ENCODE results near the gene GOLIM4.

Gene GOLIM4

GRCh38 chr3:168090306-168091085 lies 5.2 kb downstream of the GOLIM4 start:
- Histone ChIP-seq H3K27ac (no peak overlapping the region), H3K4me1 (no peaks in the 10 kb centered on the region), H3K9me3 (ENCODE audit: control insufficient read depth, low read length) (no peaks in the 10 kb centered on the region), H3K4me3 (ENCODE audit: low read depth, low read length) (no peak overlapping the region), H3K36me3 (ENCODE audit: control insufficient read depth, insufficient read depth, low read length) (no peaks in the 10 kb centered on the region), H3K9ac (no peak overlapping the region), H2AFZ (no peak overlapping the region), H3K27me3 (ENCODE audit: control insufficient read depth, insufficient read depth, low read length) (no peaks in the 10 kb centered on the region), H3K4me2 (ENCODE audit: low read length) (no peak overlapping the region), H3K79me2 (peaks cover 13% of the 10 kb centered on the region)
- no peak for TF ChIP-seq CTCF (IDR thresholded peaks at IDR 0.05)

DNA sequence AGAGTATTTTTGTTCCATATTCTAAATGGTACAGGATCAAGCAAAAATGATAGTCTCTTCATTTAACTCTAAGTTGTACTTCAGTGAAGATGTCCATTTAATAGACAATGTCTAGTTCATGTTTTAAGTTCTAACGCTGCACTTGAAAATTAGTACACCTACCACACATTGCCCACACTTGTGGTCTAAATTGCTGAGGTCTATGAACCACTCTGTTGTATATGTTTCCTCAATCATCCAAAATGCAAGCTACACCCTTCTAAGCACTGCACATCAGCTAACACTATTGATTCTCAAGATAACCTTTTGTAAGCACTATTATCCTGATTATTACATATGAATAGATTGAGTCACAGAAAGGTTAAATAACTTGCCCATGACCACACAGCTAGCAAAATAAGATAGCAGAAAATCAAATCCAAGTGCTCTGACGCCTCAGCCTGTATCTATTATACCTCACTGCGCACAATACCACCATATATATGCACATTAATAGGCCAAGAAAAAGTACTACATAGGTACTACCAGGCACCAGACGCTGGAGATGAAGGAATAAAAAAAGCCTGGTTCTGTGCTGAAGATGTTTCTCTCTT lies 6.4 kb downstream of the GOLIM4 start:
- no peaks in the 10 kb centered on the region for H3K27me3 ChIP-seq (ENCODE audit: control insufficient read depth, insufficient read depth, low read length)
- no peak overlapping the region for H3K27ac ChIP-seq
- no peaks in the 10 kb centered on the region for H3K36me3 ChIP-seq (ENCODE audit: control insufficient read depth, insufficient read depth, low read length)
- no peak overlapping the region for H3K9ac ChIP-seq
- no peak for TF ChIP-seq CTCF (IDR thresholded peaks at IDR 0.05)
- no peak overlapping the region for H2AFZ ChIP-seq
- peaks cover 18% of the 10 kb centered on the region for H3K79me2 ChIP-seq
- H3K4me2 ChIP-seq (ENCODE audit: low read length) = no peak overlapping the region
- H3K9me3 ChIP-seq (ENCODE audit: control insufficient read depth, low read length) = no peaks in the 10 kb centered on the region
- H3K4me1 ChIP-seq = no peaks in the 10 kb centered on the region
- no peak overlapping the region for H3K4me3 ChIP-seq (ENCODE audit: low read depth, low read length)

DNA sequence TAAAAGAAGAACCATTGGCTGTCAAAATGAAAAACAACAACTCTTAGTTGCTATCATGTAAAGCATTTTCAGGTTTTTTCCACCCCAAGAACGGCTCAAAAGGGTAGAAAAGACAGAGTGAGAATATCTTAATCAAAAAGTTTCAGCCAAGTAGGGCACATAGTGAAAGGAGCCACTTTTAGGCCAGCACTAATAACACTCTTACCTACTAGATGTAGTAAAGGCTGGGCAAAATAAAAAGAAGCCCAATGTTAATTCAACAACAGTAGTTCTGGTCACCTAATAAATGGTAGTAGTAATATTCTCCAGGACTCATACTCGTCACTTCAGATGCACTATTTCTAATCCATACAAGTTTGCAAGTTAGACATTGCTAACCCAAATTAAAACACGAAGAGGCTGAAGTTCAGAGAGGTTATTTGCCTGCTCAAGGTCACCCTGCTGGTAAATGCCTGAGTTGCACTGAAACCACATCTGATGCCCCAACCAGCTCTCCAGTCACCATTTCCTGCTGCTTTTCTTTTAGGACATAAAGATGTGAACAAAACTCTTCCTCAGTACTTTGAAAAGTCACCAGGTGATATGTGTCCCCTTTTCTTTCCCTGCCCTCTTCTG lies 7.5 kb downstream of the GOLIM4 start:
- no peaks in the 10 kb centered on the region for H3K36me3 ChIP-seq (ENCODE audit: control insufficient read depth, insufficient read depth, low read length)
- no peak for TF ChIP-seq CTCF (IDR thresholded peaks at IDR 0.05)

GRCh38 chr3:168087539-168087938 lies 8.2 kb downstream of the GOLIM4 start:
- Histone ChIP-seq H3K27me3 (ENCODE audit: control insufficient read depth, insufficient read depth, low read length) (no peaks in the 10 kb centered on the region), H3K9me3 (ENCODE audit: control insufficient read depth, low read length) (no peaks in the 10 kb centered on the region), H3K4me1 (no peaks in the 10 kb centered on the region), H3K36me3 (ENCODE audit: control insufficient read depth, insufficient read depth, low read length) (no peaks in the 10 kb centered on the region), H3K4me3 (ENCODE audit: low read depth, low read length) (no peak overlapping the region), H2AFZ (no peak overlapping the region), H3K9ac (no peak overlapping the region), H3K79me2 (peaks cover 26% of the 10 kb centered on the region), H3K27ac (no peak overlapping the region), H3K4me2 (ENCODE audit: low read length) (no peak overlapping the region)
- TF ChIP-seq CTCF (IDR thresholded peaks at IDR 0.05) = no peak

More for the DNA sequence above, 7.5 kb downstream of the GOLIM4 start:
- Histone ChIP-seq H3K4me2 (ENCODE audit: low read length) (no peak overlapping the region), H3K79me2 (peaks cover 25% of the 10 kb centered on the region), H3K4me3 (ENCODE audit: low read depth, low read length) (no peak overlapping the region), H3K4me1 (no peaks in the 10 kb centered on the region), H3K27ac (no peak overlapping the region), H3K9ac (no peak overlapping the region), H3K9me3 (ENCODE audit: control insufficient read depth, low read length) (no peaks in the 10 kb centered on the region), H3K27me3 (ENCODE audit: control insufficient read depth, insufficient read depth, low read length) (no peaks in the 10 kb centered on the region), H2AFZ (no peak overlapping the region)
